Hepatocyte (in vitro differentiated cells): ENCODE results near the gene CABLES2.

Experiments
- CTCF ChIP-seq: fragments of 200-600 bp; sonication (generic); IDR thresholded peaks from 2 replicates; pipeline ENCODE4 v1.5.1; 2016; ENCODE audit warnings: antibody characterized with exemption, mild to moderate bottlenecking; ENCODE audit not compliant: poor library complexity
- EZH2 ChIP-seq: fragments of 200-600 bp; sonication (generic); IDR thresholded peaks from 2 replicates; pipeline ENCODE4 v1.6.1; 2016; ENCODE audit warnings: antibody characterized with exemption, mild to moderate bottlenecking, borderline replicate concordance

GRCh38 chr20:62441987-62442539, 35.0 kb upstream of the CABLES2 start:
- TF ChIP-seq CTCF: no peak
- TF ChIP-seq EZH2: no peak
